K562 (cell line): Measurements from ENCODE around the gene ZBTB22. TPM values are rescaled to one million over a fixed set of nuclear protein-coding genes. Genes with fewer than 3 reads are reported as not detected.

ENCODE experiments used
- ARHGAP35 ChIP-seq: fragments of 450-650 bp; IDR thresholded peaks from 2 replicates; pipeline ENCODE4 v1.6.1; 2018; ENCODE audit not compliant: partially characterized antibody
- CBX8 ChIP-seq: fragments of 200-600 bp; sonication (generic); IDR thresholded peaks from 2 replicates; pipeline ENCODE4 v1.6.1; 2012; ENCODE audit warnings: borderline replicate concordance, mixed run types, low read depth, mild to moderate bottlenecking, moderate library complexity, mixed read lengths, low read length, control low read depth, inconsistent platforms; ENCODE audit not compliant: poor library complexity, severe bottlenecking; ENCODE audit errors: extremely low read depth
- CXXC5 ChIP-seq: fragments of 250-450 bp; sonication (Bioruptor Pico); IDR thresholded peaks from 2 replicates; pipeline ENCODE4 v1.8.0; 2022; ENCODE audit warnings: inconsistent platforms, mild to moderate bottlenecking, moderate library complexity
- EP300 ChIP-seq: IDR thresholded peaks from 2 replicates; pipeline ENCODE4 v1.6.1; 2012; ENCODE audit warnings: low read length, improper control_type of control experiment
- ETV1 ChIP-seq: fragments of 450-650 bp; conservative IDR thresholded peaks from 2 replicates; pipeline ENCODE4 v1.6.1; 2016; ENCODE audit warnings: missing genetic modification characterization, control low read depth, low read depth, missing compliant biosample characterization
- HDGF ChIP-seq: fragments of 450-650 bp; IDR thresholded peaks from 2 replicates; pipeline ENCODE4 v1.6.1; 2016
- JUNB ChIP-seq: fragments of 450-650 bp; formaldehyde crosslinking; conservative IDR thresholded peaks from 2 replicates; pipeline ENCODE4 v1.4.0; 2020; ENCODE audit warnings: mild to moderate bottlenecking
- LARP7 ChIP-seq: fragments of 450-650 bp; IDR thresholded peaks from 2 replicates; pipeline ENCODE4 v1.6.1; 2016
- MYBL2 ChIP-seq, 2 experiments: fragments of 450-650 bp in 1 of 2; sonication (generic) in 1 of 2; formaldehyde crosslinking in 1 of 2; IDR thresholded peaks; 2 replicates each; pipeline versions ENCODE4 v1.6.1 to v1.8.1; 2017 to 2022; ENCODE audit warnings: borderline replicate concordance in 1 of 2, inconsistent platforms in 1 of 2, low read depth in 1 of 2, mild to moderate bottlenecking in 1 of 2, missing genetic modification reagents in 1 of 2, moderate library complexity in 1 of 2
- NFE2 ChIP-seq: IDR thresholded peaks from 2 replicates; pipeline ENCODE4 v1.6.1; 2014; ENCODE audit warnings: antibody characterized with exemption, low read depth
- NFE2L1 ChIP-seq: fragments of 450-650 bp; IDR thresholded peaks from 2 replicates; pipeline ENCODE4 v1.6.1; 2016; ENCODE audit warnings: missing genetic modification characterization, low read depth, mild to moderate bottlenecking, missing compliant biosample characterization, moderate library complexity, borderline replicate concordance
- NRF1 ChIP-seq, 2 experiments: fragments of 450-650 bp; IDR thresholded peaks in 1 of 2; conservative IDR thresholded peaks in 1 of 2; 2 replicates each; pipeline ENCODE4 v1.6.1; 2014; ENCODE audit warnings: mild to moderate bottlenecking in 2 of 2
- POLR2AphosphoS5 ChIP-seq: IDR thresholded peaks from 2 replicates; pipeline ENCODE4 v1.6.1; 2011; ENCODE audit warnings: mild to moderate bottlenecking, low read depth, low read length, moderate library complexity; ENCODE audit not compliant: control insufficient read depth, insufficient read depth
- RBM34 ChIP-seq: fragments of 200-400 bp; formaldehyde crosslinking; IDR thresholded peaks from 2 replicates; pipeline ENCODE4 v1.6.1; 2018; ENCODE audit warnings: low read length, borderline replicate concordance; ENCODE audit not compliant: insufficient read depth
- SAFB2 ChIP-seq: fragments of 200-400 bp; formaldehyde crosslinking; IDR thresholded peaks from 2 replicates; pipeline ENCODE4 v1.6.1; 2018; ENCODE audit warnings: borderline replicate concordance, low read length, low read depth, moderate library complexity; ENCODE audit not compliant: severe bottlenecking
- TGIF2 ChIP-seq: sonication (generic); formaldehyde crosslinking; IDR thresholded peaks from 2 replicates; pipeline ENCODE4 v1.8.1; 2022; ENCODE audit warnings: mild to moderate bottlenecking, missing genetic modification reagents, moderate library complexity
- ZC3H8 ChIP-seq: fragments of 450-650 bp; IDR thresholded peaks from 2 replicates; pipeline ENCODE4 v1.6.1; 2017
- ZNF175 ChIP-seq: fragments of 200-800 bp; sonication (Bioruptor generic); IDR thresholded peaks from 2 replicates; pipeline ENCODE4 v1.6.1; 2016; ENCODE audit warnings: low read depth, mild to moderate bottlenecking, missing genetic modification characterization, missing compliant biosample characterization
- polyA plus RNA-seq, 8 experiments: library from polyadenylated mRNA; depleted of rRNA in 4 of 8; stranded (reverse) in 5 of 8; unstranded in 3 of 8; fragments of >200 nt; fragmentation: Nextera tagmentation in 2 of 8; fragmentation: Illumina TruSeq in 1 of 8; extraction: Ambion mirVana in 2 of 8; extraction: Trizol in 1 of 8; gene quantifications; 2 replicates each; pipeline versions ENCODE4 v1.2.1 to v1.2.3, GENCODE V29; 2011 to 2014; ENCODE audit warnings: inconsistent platforms in 1 of 8, missing spikeins in 1 of 8
- total RNA-seq, 7 experiments: library from RNA; depleted of rRNA in 6 of 7; stranded (reverse); fragments of >200 nt in 6 of 7; fragmentation: Illumina TruSeq in 2 of 7; extraction: Trizol in 2 of 7; gene quantifications; 2 replicates each; pipeline versions ENCODE4 v1.2.1 to v1.2.3, GENCODE V29; 2011 to 2021; ENCODE audit warnings: low replicate concordance in 1 of 7
- TF ChIP-seq, protein P1 (sequence below): sonication (generic); formaldehyde crosslinking; IDR thresholded peaks from 2 replicates; pipeline ENCODE4 v1.8.1; 2023; ENCODE audit warnings: mild to moderate bottlenecking, missing genetic modification reagents
- TF ChIP-seq, protein P2 (sequence below): fragments of 250-450 bp; sonication (Bioruptor Pico); IDR thresholded peaks from 2 replicates; pipeline ENCODE4 v1.5.0; 2021; ENCODE audit warnings: mild to moderate bottlenecking, moderate library complexity
- TF ChIP-seq, protein P3 (sequence below): fragments of 450-650 bp; IDR thresholded peaks from one replicate; pipeline ENCODE4 v1.6.1; 2018; ENCODE audit warnings: mild to moderate bottlenecking, moderate library complexity; ENCODE audit not compliant: partially characterized antibody

ZBTB22 gene
- total and polyA plus RNA-seq, 9 of the 15 experiments (the other 6 are each of a cell fraction or from before 2014, with no cell fraction given): 0.21 to 11.9 (median 7.1) TPM

DNA sequence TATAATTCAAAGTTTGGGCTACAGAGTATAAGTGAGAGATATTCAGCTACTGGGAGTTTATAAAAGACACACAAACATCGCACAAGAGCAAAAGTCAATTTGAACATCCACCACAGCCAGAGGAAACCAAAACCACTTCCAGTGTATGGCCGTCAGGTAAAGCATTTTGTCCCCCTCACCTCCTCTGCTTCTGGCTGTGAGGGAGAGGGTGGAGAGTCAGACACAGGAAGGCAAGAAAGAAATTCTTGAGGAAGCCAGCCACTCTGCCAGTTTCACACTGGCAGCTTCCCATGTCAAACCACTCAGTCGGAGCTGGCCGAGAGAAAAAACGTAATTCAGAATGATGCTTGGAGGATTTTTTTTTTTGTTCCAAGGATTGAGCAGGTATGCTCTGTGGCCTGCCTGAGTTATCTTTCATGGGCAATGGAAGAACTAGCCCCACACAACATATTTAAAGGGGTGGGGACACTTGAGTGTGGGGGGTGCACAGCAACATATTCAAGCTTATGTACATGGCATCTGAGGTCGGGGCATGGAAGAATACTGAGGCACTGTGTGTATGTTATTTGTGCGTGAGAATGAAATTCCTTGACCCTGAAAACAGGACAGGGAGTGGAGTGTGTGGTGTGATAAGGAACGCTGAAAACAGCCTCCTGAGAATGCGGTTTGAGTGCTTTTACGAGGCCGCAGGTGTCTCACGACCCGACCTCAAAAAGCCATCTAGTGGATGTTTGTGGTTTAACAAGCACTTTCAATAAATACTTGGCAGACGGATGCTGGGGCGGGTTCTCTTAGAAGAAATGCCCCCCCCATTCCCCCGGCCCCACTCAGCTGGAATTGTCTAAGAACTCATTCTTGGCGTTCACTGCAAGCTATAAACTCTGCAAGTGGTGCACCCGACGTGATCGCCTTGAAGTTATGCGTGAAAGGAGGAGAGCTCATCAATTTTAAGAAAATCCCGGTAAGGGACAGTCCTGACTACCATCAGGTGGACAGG, 27.5 kb upstream of the ZBTB22 start (continued):
- TF ChIP-seq, protein P1, sequence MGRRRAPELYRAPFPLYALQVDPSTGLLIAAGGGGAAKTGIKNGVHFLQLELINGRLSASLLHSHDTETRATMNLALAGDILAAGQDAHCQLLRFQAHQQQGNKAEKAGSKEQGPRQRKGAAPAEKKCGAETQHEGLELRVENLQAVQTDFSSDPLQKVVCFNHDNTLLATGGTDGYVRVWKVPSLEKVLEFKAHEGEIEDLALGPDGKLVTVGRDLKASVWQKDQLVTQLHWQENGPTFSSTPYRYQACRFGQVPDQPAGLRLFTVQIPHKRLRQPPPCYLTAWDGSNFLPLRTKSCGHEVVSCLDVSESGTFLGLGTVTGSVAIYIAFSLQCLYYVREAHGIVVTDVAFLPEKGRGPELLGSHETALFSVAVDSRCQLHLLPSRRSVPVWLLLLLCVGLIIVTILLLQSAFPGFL (CRISPR knock-in tag): peak; percentile 86; the same call in 1 of the 2 replicates
- TF ChIP-seq EP300 (peak; percentile 61), JUNB (CRISPR knock-in tag) (no peak), ZC3H8 (no peak), RBM34 (no peak), NFE2L1 (tag) (no peak), CBX8 (no peak), NRF1 (conservative IDR thresholded peaks at IDR 0.05 in 1 of 2, IDR thresholded peaks at IDR 0.05 in 1 of 2) (peak; percentile 46 to 50; a peak in 2 of 4 replicates), LARP7 (no peak), MYBL2 (IDR thresholded peaks at IDR 0.05; ENCODE audit: low read depth) (no peak), MYBL2 (CRISPR knock-in tag; IDR thresholded peaks at IDR 0.05; ENCODE audit: borderline replicate concordance) (no peak), ARHGAP35 (no peak), HDGF (0 out of 2 replicates have a peak, but pooled peaks have one; percentile 36), SAFB2 (no peak), CXXC5 (CRISPR knock-in tag) (peak; percentile 91), ZNF175 (CRISPR knock-in tag) (no peak), ETV1 (tag) (no peak; the same call in 1 of the 2 replicates), TGIF2 (CRISPR knock-in tag) (no peak), NFE2 (no peak), POLR2AphosphoS5 (0 out of 2 replicates have a peak, but pooled peaks have one; percentile 41)
- TF ChIP-seq, protein P2, sequence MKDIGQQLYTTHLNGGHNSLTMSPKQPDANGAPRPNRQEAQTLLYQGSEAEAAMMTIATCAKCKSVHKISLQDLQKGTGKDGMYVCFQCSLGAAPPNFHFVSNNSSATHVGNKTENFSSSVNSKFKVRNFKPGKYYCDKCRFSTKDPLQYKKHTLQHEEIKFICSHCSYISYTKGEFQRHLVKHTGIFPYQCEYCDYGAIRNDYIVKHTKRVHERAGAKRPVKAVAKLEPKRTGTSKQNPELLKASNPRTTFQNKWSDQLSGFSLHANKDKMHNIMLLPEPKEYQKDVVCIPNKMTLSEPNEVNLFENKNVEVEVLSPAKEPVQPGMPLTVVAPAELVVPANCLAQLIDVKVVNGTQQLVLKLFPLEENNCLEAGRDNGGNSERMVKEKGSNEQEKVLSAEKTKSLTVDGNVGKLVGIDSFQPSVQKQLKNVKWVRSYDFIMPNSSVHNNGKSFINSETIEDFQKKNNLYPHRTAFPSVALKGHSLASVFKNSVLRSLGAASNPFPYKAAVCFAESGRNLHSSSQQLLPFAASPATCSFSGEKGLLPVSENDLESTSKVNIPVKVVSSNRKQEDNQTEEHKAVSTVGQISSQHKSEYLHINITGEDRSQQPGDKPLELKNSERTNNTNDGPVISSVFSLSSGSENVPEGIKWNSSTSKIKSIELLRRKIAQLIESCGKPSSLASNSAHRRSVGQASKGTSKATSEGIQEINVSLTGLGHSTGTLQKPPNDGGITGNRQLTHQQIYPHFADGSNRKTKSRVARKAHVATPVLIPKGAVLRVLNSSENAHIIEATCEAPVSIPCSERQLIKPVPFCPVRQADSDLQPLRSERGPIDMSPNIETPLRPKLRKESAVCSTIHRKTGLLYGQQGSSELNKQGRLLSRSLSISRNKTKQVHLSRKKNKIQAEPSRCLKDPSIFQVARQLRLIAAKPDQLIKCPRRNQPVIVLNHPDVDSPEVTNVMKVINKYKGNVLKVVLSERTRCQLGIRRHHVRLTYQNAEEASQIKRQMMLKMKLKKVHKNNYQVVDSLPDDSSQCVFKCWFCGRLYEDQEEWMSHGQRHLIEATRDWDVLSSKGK (CRISPR knock-in tag): no peak
- TF ChIP-seq, protein P3, sequence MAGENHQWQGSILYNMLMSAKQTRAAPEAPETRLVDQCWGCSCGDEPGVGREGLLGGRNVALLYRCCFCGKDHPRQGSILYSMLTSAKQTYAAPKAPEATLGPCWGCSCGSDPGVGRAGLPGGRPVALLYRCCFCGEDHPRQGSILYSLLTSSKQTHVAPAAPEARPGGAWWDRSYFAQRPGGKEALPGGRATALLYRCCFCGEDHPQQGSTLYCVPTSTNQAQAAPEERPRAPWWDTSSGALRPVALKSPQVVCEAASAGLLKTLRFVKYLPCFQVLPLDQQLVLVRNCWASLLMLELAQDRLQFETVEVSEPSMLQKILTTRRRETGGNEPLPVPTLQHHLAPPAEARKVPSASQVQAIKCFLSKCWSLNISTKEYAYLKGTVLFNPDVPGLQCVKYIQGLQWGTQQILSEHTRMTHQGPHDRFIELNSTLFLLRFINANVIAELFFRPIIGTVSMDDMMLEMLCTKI: no peak
